ENCODE measurements around the gene RAB5B.

The RAB5B gene, protein sequence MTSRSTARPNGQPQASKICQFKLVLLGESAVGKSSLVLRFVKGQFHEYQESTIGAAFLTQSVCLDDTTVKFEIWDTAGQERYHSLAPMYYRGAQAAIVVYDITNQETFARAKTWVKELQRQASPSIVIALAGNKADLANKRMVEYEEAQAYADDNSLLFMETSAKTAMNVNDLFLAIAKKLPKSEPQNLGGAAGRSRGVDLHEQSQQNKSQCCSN

DNA sequence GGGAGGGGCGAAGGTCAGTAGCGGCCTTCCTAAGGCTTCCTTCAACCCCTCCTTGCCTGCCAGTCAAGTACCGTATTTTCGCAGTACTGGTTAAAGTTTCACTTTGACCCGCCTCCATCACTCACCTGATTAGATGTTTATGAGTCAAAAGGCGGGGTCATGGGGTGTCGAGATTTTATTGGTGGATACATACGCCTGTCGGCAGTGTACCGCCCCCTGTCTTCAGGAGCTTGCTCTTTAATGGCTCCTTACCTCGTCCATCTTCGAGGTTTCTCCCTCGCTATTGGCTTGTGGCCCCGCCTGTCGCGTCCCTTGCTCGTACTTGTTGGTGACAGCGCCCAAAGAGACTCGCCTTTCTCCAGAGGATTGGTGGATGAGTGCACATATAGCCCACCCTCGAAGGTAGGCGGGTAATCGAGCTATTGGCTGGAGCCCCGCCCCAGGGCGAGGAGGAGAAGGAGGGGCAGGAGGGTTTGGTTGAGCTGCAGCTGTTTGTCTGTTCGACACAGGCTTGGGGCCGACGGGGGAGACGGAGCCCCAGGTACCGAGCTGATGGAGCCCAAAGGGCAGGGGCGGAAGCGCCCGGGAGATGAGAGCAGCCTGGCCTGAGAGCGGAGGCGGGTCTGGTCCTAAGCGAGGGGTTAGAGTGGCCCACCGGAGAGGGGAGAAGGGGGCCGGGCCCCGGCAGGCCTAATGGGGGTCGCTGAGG lies at the start of gene RAB5B:
TSS of gene RAB5B (plus strand) at position 480 of the 709 bp plus-strand sequence. CDS start 12,883 bp downstream, outside the sequence.
- ChIA-PET POLR2A (ENCODE audit: low non-redundant PET) (interaction anchor here (0.5 to 1.6 kb wide), 7 partner anchors 16 to 243 kb away, joined by 3 to 9 read pairs (median 3); no protein-coding TSS in a partner anchor), CTCF (interaction anchor here (0.6 kb wide), 2 partner anchors 73 to 1682 kb away, joined by 5 to 7 read pairs; no protein-coding TSS in a partner anchor)
- no peak for TF ChIP-seq CTCF (conservative IDR thresholded peaks at IDR 0.05; ENCODE audit: low read depth)
- H3K27ac ChIP-seq, result peak within 1 kb of the TSS; percentile 89
- DNase-seq (ENCODE audit: low spot score), result peak; percentile 97

DNA sequence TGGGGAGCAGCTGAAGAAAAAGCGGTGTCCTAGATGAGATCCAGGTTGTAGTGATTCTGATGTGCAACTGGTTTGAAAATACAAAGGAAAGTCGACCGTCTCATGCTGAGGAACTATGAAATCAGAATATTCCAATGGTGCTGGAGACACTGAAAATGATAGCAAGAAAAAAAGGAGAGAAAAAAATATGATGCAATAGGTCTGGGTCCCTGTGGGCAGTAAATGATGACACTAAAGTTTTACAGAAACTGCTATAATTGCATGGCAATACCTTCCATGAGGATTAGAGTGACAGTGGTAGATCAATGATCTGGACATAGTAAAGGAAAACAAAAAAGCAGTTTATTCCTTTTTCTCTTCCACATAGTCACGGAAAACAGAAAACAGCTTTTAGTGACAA lies 48.5 kb upstream of the RAB5B start:
- no peak for DNase-seq (ENCODE audit: low spot score)
- ChIA-PET POLR2A (ENCODE audit: low non-redundant PET) (interaction anchor here (2.3 kb wide), 1 partner anchor 96 kb away, joined by 20 read pairs; the partner anchor contains the start of gene DNAJC14), CTCF (interaction anchor here (0.6 to 1.6 kb wide), 4 partner anchors 93 to 1941 kb away, joined by 4 to 6 read pairs (median 4); no protein-coding TSS in a partner anchor)
- TF ChIP-seq CTCF (conservative IDR thresholded peaks at IDR 0.05; ENCODE audit: low read depth), result no peak
- H3K27ac ChIP-seq, result no peak overlapping the region

DNA sequence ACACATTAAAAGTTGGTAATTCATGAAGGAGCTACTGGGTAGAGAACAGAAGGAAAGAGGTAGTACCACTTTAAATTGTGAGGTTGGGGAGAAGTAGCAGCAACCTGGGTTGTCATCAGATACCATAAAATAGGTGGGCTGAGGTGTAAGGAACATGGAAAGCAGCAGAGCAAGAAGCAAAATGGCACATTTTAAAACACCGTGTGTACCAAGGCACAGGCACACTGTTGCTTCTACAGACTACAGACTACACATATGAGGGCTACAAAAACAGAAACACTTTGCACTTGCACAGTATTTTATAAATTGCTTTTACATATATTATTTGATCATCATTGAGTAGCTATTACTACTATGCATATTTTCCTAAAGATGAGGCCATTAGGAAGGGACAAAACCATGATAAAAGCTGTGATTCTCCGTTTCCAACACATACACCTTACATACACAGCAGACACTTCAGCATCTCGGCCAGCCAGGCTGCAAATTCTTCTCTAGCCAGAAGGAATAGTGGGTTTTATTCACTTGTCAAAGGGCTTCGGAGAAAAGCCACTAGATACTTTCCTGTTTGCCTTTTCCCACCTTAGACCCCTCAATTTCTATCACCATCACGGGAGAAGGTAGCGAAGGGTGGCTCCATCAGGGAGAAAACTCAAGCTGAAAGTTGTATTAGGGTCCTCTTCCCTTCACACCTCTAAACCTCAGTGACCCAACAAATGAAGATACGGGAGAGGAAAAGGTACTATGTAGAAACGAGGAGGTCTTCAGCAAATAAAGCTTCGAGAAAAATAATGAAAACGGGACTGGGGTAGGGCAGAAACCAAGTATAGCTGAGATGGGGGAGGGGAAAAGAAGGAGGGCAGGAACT lies 47.8 kb upstream of the RAB5B start:
- no peak for TF ChIP-seq CTCF (conservative IDR thresholded peaks at IDR 0.05; ENCODE audit: low read depth)
- no peak for DNase-seq (ENCODE audit: low spot score)
- ChIA-PET CTCF (interaction anchor here (0.5 to 2.4 kb wide), 13 partner anchors 13 to 155 kb away, joined by 3 to 18 read pairs (median 4); no protein-coding TSS in a partner anchor), POLR2A (ENCODE audit: low non-redundant PET) (interaction anchor here (1.2 to 2.3 kb wide), 2 partner anchors 12 to 97 kb away, joined by 3 to 20 read pairs; partner anchors contain the start of gene DNAJC14)
- peak overlapping the region; percentile 99 for H3K27ac ChIP-seq

DNA sequence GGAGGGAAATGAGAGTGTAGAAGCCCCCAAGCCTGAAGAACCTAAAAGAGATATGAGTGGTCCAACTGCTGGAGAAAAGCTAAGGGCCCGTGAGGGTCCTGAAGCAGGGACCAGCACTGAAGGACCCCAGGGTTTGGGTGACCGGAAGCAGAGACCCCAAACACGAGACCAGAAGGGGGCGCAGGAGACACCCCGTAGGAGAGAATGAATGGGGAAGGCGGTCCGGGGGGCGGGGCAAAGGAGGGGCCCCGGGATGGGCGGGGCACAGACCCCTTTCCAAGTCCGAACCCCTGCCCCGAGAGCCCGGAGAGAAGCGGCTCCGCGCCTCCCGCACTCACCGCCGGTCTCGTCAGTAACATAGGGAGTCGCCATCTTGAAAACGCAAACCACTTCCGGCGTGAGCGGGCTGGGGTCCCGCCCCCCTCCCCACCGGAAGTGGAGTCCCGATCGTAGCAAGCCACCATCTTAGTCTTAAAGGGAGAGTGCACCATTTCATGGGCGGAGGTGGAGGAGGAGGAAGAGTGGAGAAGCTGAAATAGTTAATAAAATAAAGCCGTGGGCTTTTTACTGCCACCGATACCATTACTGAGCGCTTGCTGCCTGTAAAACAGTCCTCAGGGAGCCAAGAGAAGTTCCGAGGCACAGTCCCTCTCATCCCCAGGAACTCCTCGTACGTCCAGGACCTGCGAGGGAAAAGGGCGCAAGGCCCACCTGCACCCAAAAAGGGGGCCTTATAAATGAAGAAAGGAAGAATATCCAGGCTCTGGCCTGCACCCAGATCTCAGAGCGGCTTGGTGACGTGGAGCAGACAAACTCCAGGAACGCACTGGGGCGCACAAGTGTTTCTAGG lies 46.9 kb upstream of the RAB5B start:
- CTCF ChIA-PET, result interaction anchor here (0.5 to 2.4 kb wide), 12 partner anchors 12 to 154 kb away, joined by 3 to 18 read pairs (median 4); no protein-coding TSS in a partner anchor
- peak; percentile 87 for TF ChIP-seq CTCF (conservative IDR thresholded peaks at IDR 0.05; ENCODE audit: low read depth)
- H3K27ac ChIP-seq, result peak overlapping the region; percentile 99
- POLR2A ChIA-PET (ENCODE audit: low non-redundant PET), result interaction anchor here (0.9 to 2.3 kb wide), 5 partner anchors 10 to 110 kb away, joined by 3 to 20 read pairs (median 4); partner anchors contain the start of genes DNAJC14 and SARNP
- DNase-seq (ENCODE audit: low spot score), result peak; percentile 95

DNA sequence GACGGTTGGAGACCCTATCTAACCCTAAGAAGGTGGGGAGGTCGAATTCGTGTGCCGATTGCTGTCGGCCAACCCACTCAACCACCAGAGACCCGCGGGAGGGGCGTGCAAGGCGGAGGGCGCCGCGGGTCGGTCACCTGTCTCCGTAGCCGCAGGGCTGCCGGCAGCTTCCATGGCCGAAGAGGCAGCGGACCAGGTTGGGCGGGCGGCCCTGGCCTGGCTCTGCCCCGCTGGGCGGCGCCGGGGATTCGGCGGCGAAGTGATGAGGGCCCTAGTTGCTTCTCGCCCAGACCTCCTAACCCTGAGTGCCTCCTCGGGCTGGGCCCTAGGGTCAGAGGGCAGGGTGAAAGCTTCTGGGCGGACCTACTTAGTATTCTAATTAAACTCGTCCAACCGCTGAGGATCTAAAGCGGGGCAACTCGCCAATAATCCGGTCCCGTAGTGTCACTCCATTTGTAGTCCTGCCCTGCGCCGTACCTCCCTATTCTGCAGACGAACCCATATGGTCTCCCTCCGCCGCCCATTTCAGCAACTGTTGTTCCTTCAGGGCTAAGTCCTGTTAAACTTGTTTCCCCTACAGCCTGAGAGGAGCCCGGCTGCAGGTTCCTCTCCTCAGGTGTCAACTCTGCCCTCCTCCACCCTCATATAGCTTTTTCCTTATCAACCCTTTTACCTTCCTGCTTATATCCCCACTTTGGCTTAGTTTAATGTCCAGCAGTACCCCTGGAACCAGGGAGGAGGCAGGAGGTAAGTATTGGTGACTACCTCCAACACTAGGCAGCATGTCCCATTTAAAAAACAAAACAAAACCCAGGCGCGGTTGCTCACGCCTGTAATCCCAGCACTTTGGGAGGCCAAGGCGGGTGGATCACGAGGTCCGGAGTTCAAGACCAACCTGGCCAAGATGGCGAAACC lies 46.0 kb upstream of the RAB5B start, which contains the start of gene PYM1:
TSS of gene PYM1 (minus strand) at position 307 of the 915 bp plus-strand sequence. CDS start at position 174, 133 bp downstream.
- peak within 1 kb of the TSS; percentile 99 for H3K27ac ChIP-seq
- no peak for TF ChIP-seq CTCF (conservative IDR thresholded peaks at IDR 0.05; ENCODE audit: low read depth)
- peak; percentile 69 for DNase-seq (ENCODE audit: low spot score)
- CTCF ChIA-PET, result interaction anchor here (0.5 to 2.4 kb wide), 3 partner anchors 12 to 119 kb away, joined by 3 to 18 read pairs (median 4); no protein-coding TSS in a partner anchor
- POLR2A ChIA-PET (ENCODE audit: low non-redundant PET), result interaction anchor here (0.6 to 1.2 kb wide), 4 partner anchors 9 to 110 kb away, joined by 3 to 4 read pairs (median 4); partner anchors contain the start of genes ORMDL2 and SARNP

Measured in RWPE1 (cell line).